SK-N-MC (cell line): ENCODE results near the gene GPRC5D.

Experiments
- DNase-seq: peaks from one replicate; pipeline ENCODE4 v3.0.0-alpha.2; 2011; ENCODE audit warnings: low read depth, low spot score
- H3K27ac ChIP-seq: fragments of 200-600 bp; sonication (generic); 2 replicates; pipeline ENCODE4 v1.5.1; 2016; ENCODE audit warnings: mixed run types
- H3K36me3 ChIP-seq: fragments of 200-600 bp; sonication (generic); 2 replicates; pipeline ENCODE4 v1.6.1; 2017; ENCODE audit warnings: antibody characterized with exemption, low read length, mixed read lengths; ENCODE audit not compliant: insufficient read depth
- H3K4me3 ChIP-seq: fragments of 200-600 bp; sonication (generic); 2 replicates; pipeline ENCODE4 v1.5.1; 2016
- H3K9ac ChIP-seq: fragments of 200-600 bp; sonication (generic); 2 replicates; pipeline ENCODE4 v1.8.0; 2017; ENCODE audit warnings: mixed run types, mixed read lengths; ENCODE audit not compliant: insufficient read length
- H3K9me3 ChIP-seq: fragments of 200-600 bp; sonication (generic); 2 replicates; pipeline ENCODE4 v1.6.1; 2017; ENCODE audit warnings: low read depth, mild to moderate bottlenecking, antibody characterized with exemption, low read length, moderate library complexity, mixed read lengths
- EZH2 ChIP-seq: fragments of 200-600 bp; sonication (generic); IDR thresholded peaks from one replicate; pipeline ENCODE4 v1.6.1; 2017; ENCODE audit warnings: antibody characterized with exemption
- FOXP2 ChIP-seq: optimal IDR thresholded peaks from 2 replicates; pipeline ENCODE3; 2011; ENCODE audit warnings: mild to moderate bottlenecking, moderate library complexity; ENCODE audit not compliant: insufficient read depth; ENCODE audit errors: extremely low read length, control extremely low read depth
- POLR2AphosphoS5 ChIP-seq: IDR thresholded peaks from 2 replicates; pipeline ENCODE4 v1.6.1; 2012; ENCODE audit warnings: mild to moderate bottlenecking, low read depth, low read length, borderline replicate concordance

GPRC5D gene

GRCh38 chr12:12952036-12952435, at the start of gene GPRC5D:
Gene GPRC5D (minus strand): TSS chr12:12952170. CDS start chr12:12950384, 1,786 bp downstream.
- Histone ChIP-seq H3K9ac (no peak within 1 kb of the TSS), H3K9me3 (no peaks in the 10 kb centered on the region), H3K4me3 (no peak within 1 kb of the TSS), H3K36me3 (no peaks in the 10 kb centered on the region), H3K27ac (no peak within 1 kb of the TSS)
- TF ChIP-seq FOXP2 (no peak), POLR2AphosphoS5 (no peak), EZH2 (no peak)
- no peak for DNase-seq

- Histone ChIP-seq H3K9ac (no peak overlapping the region), H3K27ac (no peak overlapping the region), H3K36me3 (no peaks in the 10 kb centered on the region), H3K9me3 (no peaks in the 10 kb centered on the region), H3K4me3 (no peak overlapping the region)
- TF ChIP-seq EZH2 (no peak), FOXP2 (no peak), POLR2AphosphoS5 (no peak)
- no peak for DNase-seq
Observed at GRCh38 chr12:13001775-13002040, 49.7 kb upstream of the GPRC5D start.

- DNase-seq: no peak
- TF ChIP-seq EZH2 (no peak), POLR2AphosphoS5 (no peak), FOXP2 (no peak)
- H3K36me3 ChIP-seq: no peaks in the 10 kb centered on the region
- no peak overlapping the region for H3K27ac ChIP-seq
- H3K9me3 ChIP-seq: no peaks in the 10 kb centered on the region
- peak overlapping the region; percentile 93 for H3K4me3 ChIP-seq
- H3K9ac ChIP-seq: peak overlapping the region; percentile 65
Observed at GRCh38 chr12:13000925-13001774, 49.2 kb upstream of the GPRC5D start.

- Histone ChIP-seq H3K9me3 (no peaks in the 10 kb centered on the region), H3K4me3 (peak overlapping the region; percentile 93), H3K36me3 (no peaks in the 10 kb centered on the region), H3K9ac (peak overlapping the region; percentile 65), H3K27ac (no peak overlapping the region)
- TF ChIP-seq POLR2AphosphoS5 (no peak), EZH2 (no peak), FOXP2 (no peak)
- DNase-seq: no peak
Observed at GRCh38 chr12:13000616-13000924, 48.6 kb upstream of the GPRC5D start.

GRCh38 chr12:12999959-13000615, 48.1 kb upstream of the GPRC5D start, which contains the start of gene HEBP1:
Gene HEBP1 (minus strand): TSS chr12:13000265. CDS start chr12:13000114, 151 bp downstream.
- no peak within 1 kb of the TSS for H3K27ac ChIP-seq
- TF ChIP-seq POLR2AphosphoS5 (peak; percentile 65; the same call in 1 of the 2 replicates), EZH2 (no peak), FOXP2 (no peak)
- no peaks in the 10 kb centered on the region for H3K36me3 ChIP-seq
- no peak for DNase-seq
- peak within 1 kb of the TSS; percentile 88 for H3K9ac ChIP-seq
- H3K4me3 ChIP-seq: peak within 1 kb of the TSS; percentile 93
- H3K9me3 ChIP-seq: no peaks in the 10 kb centered on the region

GRCh38 chr12:12999271-12999958, 47.4 kb upstream of the GPRC5D start:
- TF ChIP-seq POLR2AphosphoS5 (no peak), EZH2 (no peak), FOXP2 (no peak)
- Histone ChIP-seq H3K4me3 (peak overlapping the region; percentile 93), H3K27ac (no peak overlapping the region), H3K36me3 (no peaks in the 10 kb centered on the region), H3K9me3 (no peaks in the 10 kb centered on the region), H3K9ac (peak overlapping the region; percentile 88)
- DNase-seq: no peak

- no peak overlapping the region for H3K9ac ChIP-seq
- H3K4me3 ChIP-seq: no peak overlapping the region
- no peak for DNase-seq
- no peaks in the 10 kb centered on the region for H3K9me3 ChIP-seq
- no peaks in the 10 kb centered on the region for H3K36me3 ChIP-seq
- H3K27ac ChIP-seq: no peak overlapping the region
- TF ChIP-seq POLR2AphosphoS5 (no peak), EZH2 (no peak), FOXP2 (no peak)
Observed at GRCh38 chr12:12998248-12998647, 46.3 kb upstream of the GPRC5D start.

- no peak for DNase-seq
- Histone ChIP-seq H3K9me3 (no peaks in the 10 kb centered on the region), H3K36me3 (no peaks in the 10 kb centered on the region), H3K27ac (no peak overlapping the region), H3K9ac (no peak overlapping the region), H3K4me3 (no peak overlapping the region)
- no peak for TF ChIP-seq POLR2AphosphoS5
Observed at GRCh38 chr12:12997734-12998133, 45.8 kb upstream of the GPRC5D start.
